Stimulated activated effector memory CD8-positive, alpha-beta T cell treated with anti-CD3 and anti-CD28 coated beads, Interleukin-12 subunit alpha, Interleukin-12 subunit beta, amount 100 ng/mL, for 72 hours (primary cell): ENCODE measurements around the gene ARL2.
"Not testable (repeated sequence)": the region's sequence is repeated elsewhere in the genome, so short reads cannot be mapped to it uniquely, and the experiment has no call there.

Experiments used
- ATAC-seq: fragments of 150-1000 bp; cut with Tn5 transposase; 2 replicates; pipeline ENCODE4 v1.10.0; 2021
- DNase-seq, 2 donors: peaks; one replicate each; pipeline ENCODE4 v3.0.0; 2021 to 2022; ENCODE audit warnings: low spot score in 2 of 2
- H3K27ac Mint-ChIP-seq: one replicate; pipeline ENCODE4 v1.8.0; 2022; ENCODE audit warnings: mild to moderate bottlenecking, mixed read lengths
- H3K36me3 Mint-ChIP-seq: one replicate; pipeline ENCODE4 v1.8.0; 2022; ENCODE audit warnings: mild to moderate bottlenecking, mixed read lengths
- H3K4me1 Mint-ChIP-seq: one replicate; pipeline ENCODE4 v1.8.0; 2022; ENCODE audit warnings: mixed read lengths
- H3K4me3 Mint-ChIP-seq: one replicate; pipeline ENCODE4 v1.8.0; 2022; ENCODE audit warnings: mild to moderate bottlenecking, mixed read lengths
- H3K9me3 Mint-ChIP-seq: one replicate; pipeline ENCODE4 v1.8.0; 2022; ENCODE audit warnings: mixed read lengths

ARL2 gene

GRCh38 chr11:65013888-65014725, at the start of gene ARL2:
TSS of gene ARL2 (plus strand) at chr11:65014160. CDS start at chr11:65014208, 48 bp downstream.
- no peaks in the 10 kb centered on the region for H3K9me3 Mint-ChIP-seq
- peaks cover 32% of the 10 kb centered on the region for H3K4me1 Mint-ChIP-seq
- peaks cover 15% of the 10 kb centered on the region for H3K36me3 Mint-ChIP-seq
- H3K4me3 Mint-ChIP-seq = peak within 1 kb of the TSS; percentile 82
- DNase-seq (peak; percentile 86 to 95), ATAC-seq (peak; percentile 85)
- H3K27ac Mint-ChIP-seq = peak within 1 kb of the TSS; percentile 96

- peaks cover 37% of the 10 kb centered on the region for H3K4me1 Mint-ChIP-seq
- H3K36me3 Mint-ChIP-seq = no peaks in the 10 kb centered on the region
- peak; percentile 64 for ATAC-seq
- DNase-seq = no peak
- peak overlapping the region; percentile 32 for H3K4me3 Mint-ChIP-seq
- H3K9me3 Mint-ChIP-seq = no peaks in the 10 kb centered on the region
- H3K27ac Mint-ChIP-seq = no peak overlapping the region
Measured at GRCh38 chr11:64967375-64967774, 46.6 kb upstream of the ARL2 start.

- ATAC-seq = peak; percentile 31
- Mint-ChIP-seq H3K4me3 (no peak overlapping the region), H3K27ac (peak overlapping the region; percentile 8), H3K4me1 (peaks cover 37% of the 10 kb centered on the region), H3K36me3 (no peaks in the 10 kb centered on the region), H3K9me3 (no peaks in the 10 kb centered on the region)
- DNase-seq = no peak
Measured at GRCh38 chr11:64969209-64969608, 44.8 kb upstream of the ARL2 start.

GRCh38 chr11:64970731-64971151, 43.2 kb upstream of the ARL2 start:
- Mint-ChIP-seq H3K36me3 (no peaks in the 10 kb centered on the region), H3K9me3 (no peaks in the 10 kb centered on the region), H3K4me3 (peak overlapping the region; percentile 55), H3K27ac (peak overlapping the region; percentile 84), H3K4me1 (peaks cover 37% of the 10 kb centered on the region)
- peak; percentile 82 for ATAC-seq
- DNase-seq = peak in 1 of 2 donors; percentile 64

GRCh38 chr11:64971421-64972233, 42.3 kb upstream of the ARL2 start, which contains the start of gene MAJIN:
TSS of gene MAJIN (minus strand) at chr11:64972108. CDS start at chr11:64959405, 12,703 bp downstream.
- peak within 1 kb of the TSS; percentile 55 for H3K4me3 Mint-ChIP-seq
- H3K4me1 Mint-ChIP-seq = peaks cover 37% of the 10 kb centered on the region
- DNase-seq = peak; percentile 74 to 81
- peak within 1 kb of the TSS; percentile 84 for H3K27ac Mint-ChIP-seq
- peak; percentile 64 for ATAC-seq
- H3K36me3 Mint-ChIP-seq = no peaks in the 10 kb centered on the region
- no peaks in the 10 kb centered on the region for H3K9me3 Mint-ChIP-seq

GRCh38 chr11:64974124-64974523, 39.8 kb upstream of the ARL2 start:
- Mint-ChIP-seq H3K27ac (no peak overlapping the region), H3K4me3 (no peak overlapping the region), H3K9me3 (no peaks in the 10 kb centered on the region), H3K4me1 (peaks cover 16% of the 10 kb centered on the region), H3K36me3 (no peaks in the 10 kb centered on the region)
- ATAC-seq = no peak
- DNase-seq = no peak

GRCh38 chr11:64976651-64977050, 37.3 kb upstream of the ARL2 start:
- Mint-ChIP-seq H3K36me3 (no peaks in the 10 kb centered on the region), H3K9me3 (no peaks in the 10 kb centered on the region), H3K4me1 (no peaks in the 10 kb centered on the region), H3K27ac (no peak overlapping the region), H3K4me3 (no peak overlapping the region)
- ATAC-seq (no peak), DNase-seq (no peak)

- H3K27ac Mint-ChIP-seq, H3K36me3 Mint-ChIP-seq, DNase-seq, H3K9me3 Mint-ChIP-seq, H3K4me3 Mint-ChIP-seq, H3K4me1 Mint-ChIP-seq, ATAC-seq: not testable (repeated sequence)
Measured at GRCh38 chr11:64983339-64983738, 30.6 kb upstream of the ARL2 start.

GRCh38 chr11:64987998-64988854, 25.7 kb upstream of the ARL2 start:
- no peaks in the 10 kb centered on the region for H3K36me3 Mint-ChIP-seq
- DNase-seq (no peak), ATAC-seq (no peak)
- no peak overlapping the region for H3K4me3 Mint-ChIP-seq
- H3K9me3 Mint-ChIP-seq = no peaks in the 10 kb centered on the region
- peaks cover 23% of the 10 kb centered on the region for H3K4me1 Mint-ChIP-seq
- no peak overlapping the region for H3K27ac Mint-ChIP-seq

- Mint-ChIP-seq H3K36me3 (no peaks in the 10 kb centered on the region), H3K4me3 (no peak overlapping the region), H3K4me1 (peaks cover 23% of the 10 kb centered on the region), H3K9me3 (no peaks in the 10 kb centered on the region), H3K27ac (no peak overlapping the region)
- DNase-seq (no peak), ATAC-seq (no peak)
Measured at GRCh38 chr11:64989416-64989815, 24.5 kb upstream of the ARL2 start.

- peak overlapping the region; percentile 52 for H3K27ac Mint-ChIP-seq
- no peaks in the 10 kb centered on the region for H3K9me3 Mint-ChIP-seq
- peaks cover 23% of the 10 kb centered on the region for H3K4me1 Mint-ChIP-seq
- no peak for ATAC-seq
- H3K36me3 Mint-ChIP-seq = no peaks in the 10 kb centered on the region
- no peak overlapping the region for H3K4me3 Mint-ChIP-seq
- DNase-seq = no peak
Measured at GRCh38 chr11:64990222-64990923, 23.6 kb upstream of the ARL2 start.

GRCh38 chr11:64994318-64994717, 19.6 kb upstream of the ARL2 start:
- Mint-ChIP-seq H3K9me3 (no peaks in the 10 kb centered on the region), H3K4me3 (no peak overlapping the region), H3K4me1 (peaks cover 39% of the 10 kb centered on the region), H3K36me3 (no peaks in the 10 kb centered on the region), H3K27ac (no peak overlapping the region)
- DNase-seq = no peak
- no peak for ATAC-seq

GRCh38 chr11:64996327-64996709, 17.6 kb upstream of the ARL2 start:
- DNase-seq (no peak), ATAC-seq (no peak)
- peaks cover 23% of the 10 kb centered on the region for H3K4me1 Mint-ChIP-seq
- peak overlapping the region; percentile 58 for H3K27ac Mint-ChIP-seq
- H3K4me3 Mint-ChIP-seq = peak overlapping the region; percentile 15
- no peaks in the 10 kb centered on the region for H3K9me3 Mint-ChIP-seq
- no peaks in the 10 kb centered on the region for H3K36me3 Mint-ChIP-seq

- H3K4me3 Mint-ChIP-seq = peak within 1 kb of the TSS; percentile 15
- ATAC-seq (peak; percentile 44), DNase-seq (no peak)
Measured at GRCh38 chr11:64996710-64997380, 17.1 kb upstream of the ARL2 start, which contains the start of gene BATF2. TSS of gene BATF2 (minus strand) at chr11:64996971. CDS start at chr11:64996914, 57 bp downstream.

More at GRCh38 chr11:64996710-64997380, 17.1 kb upstream of the ARL2 start, which contains the start of gene BATF2:
- Mint-ChIP-seq H3K4me1 (peaks cover 23% of the 10 kb centered on the region), H3K27ac (peak within 1 kb of the TSS; percentile 58), H3K9me3 (no peaks in the 10 kb centered on the region), H3K36me3 (no peaks in the 10 kb centered on the region)
